Measurements from ENCODE around the gene VSTM4.

Gene VSTM4

GRCh38 chr10:49062229-49062628 lies 53.1 kb downstream of the VSTM4 start:
- TF ChIP-seq CTCF (IDR thresholded peaks at IDR 0.05; ENCODE audit: low read depth, low read length) = no peak
- no peak overlapping the region for H3K4me3 ChIP-seq (ENCODE audit: low read depth, low read length)
- H3K27ac ChIP-seq = no peak overlapping the region

GRCh38 chr10:49061667-49062066 lies 53.7 kb downstream of the VSTM4 start:
- no peak for DNase-seq
- Histone ChIP-seq H3K9me3 (ENCODE audit: severe bottlenecking) (peaks cover 3% of the 10 kb centered on the region), H3K4me3 (ENCODE audit: low read depth, low read length) (no peak overlapping the region), H3K36me3 (no peaks in the 10 kb centered on the region), H3K27ac (no peak overlapping the region), H3K27me3 (ENCODE audit: insufficient read depth, low read depth, severe bottlenecking) (peaks cover 5% of the 10 kb centered on the region)
- TF ChIP-seq CTCF (IDR thresholded peaks at IDR 0.05; ENCODE audit: low read depth, low read length) = no peak

More at GRCh38 chr10:49062229-49062628, 53.1 kb downstream of the VSTM4 start:
- Histone ChIP-seq H3K27me3 (ENCODE audit: insufficient read depth, low read depth, severe bottlenecking) (no peaks in the 10 kb centered on the region), H3K9me3 (ENCODE audit: severe bottlenecking) (peaks cover 3% of the 10 kb centered on the region), H3K36me3 (no peaks in the 10 kb centered on the region)
- no peak for DNase-seq

GRCh38 chr10:49058463-49059255 lies 56.7 kb downstream of the VSTM4 start:
- Histone ChIP-seq H3K27ac (no peak overlapping the region), H3K4me3 (ENCODE audit: low read depth, low read length) (no peak overlapping the region), H3K27me3 (ENCODE audit: insufficient read depth, low read depth, severe bottlenecking) (peaks cover 6% of the 10 kb centered on the region), H3K36me3 (no peaks in the 10 kb centered on the region), H3K9me3 (ENCODE audit: severe bottlenecking) (peaks cover 3% of the 10 kb centered on the region)
- TF ChIP-seq CTCF (IDR thresholded peaks at IDR 0.05; ENCODE audit: low read depth, low read length) = no peak
- no peak for DNase-seq

- no peak for DNase-seq
- H3K27me3 ChIP-seq (ENCODE audit: insufficient read depth, low read depth, severe bottlenecking) = peaks cover 10% of the 10 kb centered on the region
- H3K27ac ChIP-seq = no peak overlapping the region
- no peak for TF ChIP-seq CTCF (IDR thresholded peaks at IDR 0.05; ENCODE audit: low read depth, low read length)
- peaks cover 2% of the 10 kb centered on the region for H3K9me3 ChIP-seq (ENCODE audit: severe bottlenecking)
- no peaks in the 10 kb centered on the region for H3K36me3 ChIP-seq
- H3K4me3 ChIP-seq (ENCODE audit: low read depth, low read length) = no peak overlapping the region
Measured at GRCh38 chr10:49057231-49057880, 58.0 kb downstream of the VSTM4 start.

DNA sequence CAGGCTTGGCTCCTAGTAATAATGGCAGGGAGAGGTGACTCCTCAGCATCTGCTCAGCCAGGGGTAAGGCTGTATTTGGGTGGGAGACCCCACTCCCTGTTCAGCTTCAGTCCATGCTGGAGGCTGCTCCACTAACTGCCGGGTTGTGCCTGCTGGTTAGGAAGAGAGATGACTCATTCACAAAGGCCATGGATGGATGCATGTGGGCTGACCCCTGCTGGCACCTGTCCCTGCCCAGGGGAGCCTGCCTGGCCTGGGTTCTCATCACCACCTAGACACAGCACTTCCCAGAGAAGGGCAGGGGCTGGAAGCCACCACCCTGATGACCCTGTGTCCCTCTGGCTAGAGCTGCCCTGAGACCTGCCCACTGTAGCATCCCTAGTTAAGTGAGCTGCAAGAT lies 59.0 kb downstream of the VSTM4 start:
- Histone ChIP-seq H3K9me3 (ENCODE audit: severe bottlenecking) (no peaks in the 10 kb centered on the region), H3K4me3 (ENCODE audit: low read depth, low read length) (no peak overlapping the region), H3K36me3 (no peaks in the 10 kb centered on the region), H3K27me3 (ENCODE audit: insufficient read depth, low read depth, severe bottlenecking) (peaks cover 16% of the 10 kb centered on the region), H3K27ac (no peak overlapping the region)
- DNase-seq = no peak
- no peak for TF ChIP-seq CTCF (IDR thresholded peaks at IDR 0.05; ENCODE audit: low read depth, low read length)

Data from WERI-Rb-1 (cell line).